SK-N-SH (cell line): ENCODE results near the gene TMEM72. TPM values are rescaled to one million over a fixed set of nuclear protein-coding genes. Genes with fewer than 3 reads are reported as not detected.

Source experiments
- CTCF ChIA-PET: fragments of 300-600, 350-600 bp; formaldehyde crosslinking; extraction: SDS; loops from one replicate; lab custom pipeline; 2021; lab: Yijun Ruan, JAX
- POLR2A ChIA-PET: fragments of 350-600 bp; sonication (Branson Sonifier 250); formaldehyde crosslinking; extraction: SDS; loops from one replicate; lab custom pipeline; 2020; ENCODE audit warnings: antibody characterized with exemption, inconsistent platforms; lab: Yijun Ruan, JAX
- DNase-seq: peaks from one replicate; pipeline ENCODE4 v3.0.0; 2012
- H2AFZ ChIP-seq: fragments of 200-600 bp; sonication (generic); 2 replicates; pipeline ENCODE4 v1.8.1; 2016; ENCODE audit warnings: antibody characterized with exemption, mild to moderate bottlenecking, low read depth
- H3F3A ChIP-seq: fragments of 200-600 bp; sonication (generic); replicated peaks from 2 replicates; pipeline ENCODE3; 2016; ENCODE audit warnings: antibody characterized with exemption, mild to moderate bottlenecking; ENCODE audit not compliant: insufficient read depth
- H3K27ac ChIP-seq, 2 experiments: fragments of 200-500 bp in 1 of 2; fragments of 200-600 bp in 1 of 2; sonication (Bioruptor generic) in 1 of 2; sonication (generic), shearing (Covaris generic) in 1 of 2; 2 replicates each; pipeline versions ENCODE4 v1.5.1 to v1.6.1; 2014 to 2016; ENCODE audit warnings: low read depth in 2 of 2, inconsistent platforms in 1 of 2, low read length in 1 of 2, mild to moderate bottlenecking in 1 of 2, mixed read lengths in 1 of 2
- H3K27me3 ChIP-seq: fragments of 200-600 bp; sonication (generic), shearing (Covaris generic); 2 replicates; pipeline ENCODE4 v1.6.1; 2016; ENCODE audit warnings: mixed run types; ENCODE audit not compliant: insufficient read depth
- H3K36me3 ChIP-seq, 2 experiments: fragments of 200-500 bp in 1 of 2; fragments of 200-600 bp in 1 of 2; sonication (Bioruptor generic) in 1 of 2; sonication (generic) in 1 of 2; replicated peaks in 1 of 2; 2 replicates each; pipeline versions ENCODE3 to v1.5.1; 2014 to 2016; ENCODE audit warnings: low read length in 1 of 2, mild to moderate bottlenecking in 1 of 2; ENCODE audit not compliant: insufficient read depth in 2 of 2, control insufficient read depth in 1 of 2
- H3K4me1 ChIP-seq, 2 experiments: fragments of 200-500 bp in 1 of 2; fragments of 200-600 bp in 1 of 2; sonication (Bioruptor generic) in 1 of 2; sonication (generic), shearing (Covaris generic) in 1 of 2; 2 replicates each; pipeline versions ENCODE4 v1.5.1 to v1.6.1; 2014 to 2016; ENCODE audit warnings: low read depth in 1 of 2, low read length in 1 of 2, mixed run types in 1 of 2; ENCODE audit not compliant: insufficient read depth in 2 of 2, control insufficient read depth in 1 of 2
- H3K4me2 ChIP-seq: fragments of 200-600 bp; sonication (generic), shearing (Covaris generic); 2 replicates; pipeline ENCODE4 v1.6.1; 2017; ENCODE audit warnings: mixed run types
- H3K4me3 ChIP-seq, 2 experiments: fragments of 200-500 bp in 1 of 2; fragments of 200-600 bp in 1 of 2; sonication (Bioruptor generic) in 1 of 2; sonication (generic), shearing (Covaris generic) in 1 of 2; 2 replicates each; pipeline versions ENCODE4 v1.5.1 to v1.8.1; 2014 to 2016; ENCODE audit warnings: low read depth in 2 of 2, inconsistent platforms in 1 of 2, low read length in 1 of 2, mild to moderate bottlenecking in 1 of 2, mixed read lengths in 1 of 2, moderate library complexity in 1 of 2
- H3K79me2 ChIP-seq: fragments of 200-600 bp; sonication (generic); 2 replicates; pipeline ENCODE4 v1.8.1; 2017; ENCODE audit warnings: mild to moderate bottlenecking; ENCODE audit not compliant: insufficient read depth
- H3K9ac ChIP-seq: fragments of 200-600 bp; sonication (generic); 2 replicates; pipeline ENCODE4 v1.6.1; 2017; ENCODE audit warnings: mixed run types
- H3K9me2 ChIP-seq: fragments of 200-600 bp; sonication (generic); 2 replicates; pipeline ENCODE4 v1.6.1; 2017; ENCODE audit warnings: mixed run types
- H3K9me3 ChIP-seq: fragments of 200-600 bp; sonication (generic); 2 replicates; pipeline ENCODE4 v1.6.1; 2017; ENCODE audit warnings: mixed run types, mild to moderate bottlenecking, moderate library complexity
- H4K20me1 ChIP-seq: fragments of 200-600 bp; sonication (generic); 2 replicates; pipeline ENCODE4 v1.6.1; 2017; ENCODE audit warnings: mild to moderate bottlenecking, mixed run types; ENCODE audit not compliant: insufficient read depth
- CHD2 ChIP-seq: fragments of 150-350 bp; IDR thresholded peaks from 2 replicates; pipeline ENCODE4 v1.6.1; 2018; ENCODE audit warnings: low read length; ENCODE audit not compliant: partially characterized antibody
- CTCF ChIP-seq: fragments of 200-600 bp; sonication (generic); IDR thresholded peaks from 2 replicates; pipeline ENCODE4 v1.6.1; 2017; ENCODE audit warnings: antibody characterized with exemption, mild to moderate bottlenecking, moderate library complexity
- FOSL2 ChIP-seq: IDR thresholded peaks from 2 replicates; pipeline ENCODE4 v1.4.0; 2012; ENCODE audit warnings: low read depth, mild to moderate bottlenecking, moderate library complexity, borderline replicate concordance
- FOXJ3 ChIP-seq: sonication (generic); formaldehyde crosslinking; IDR thresholded peaks from 2 replicates; pipeline ENCODE4 v1.5.1; 2020; ENCODE audit warnings: mild to moderate bottlenecking, missing genetic modification reagents
- GABPA ChIP-seq: IDR thresholded peaks from 2 replicates; pipeline ENCODE4 v1.4.0; 2012; ENCODE audit warnings: low read depth, mild to moderate bottlenecking
- IRF3 ChIP-seq: fragments of 150-350 bp; IDR thresholded peaks from 2 replicates; pipeline ENCODE4 v1.6.1; 2016; ENCODE audit warnings: mild to moderate bottlenecking, low read depth, low read length
- MAX ChIP-seq: IDR thresholded peaks from 2 replicates; pipeline ENCODE4 v1.4.0; 2012; ENCODE audit warnings: low read depth
- NFIC ChIP-seq: IDR thresholded peaks from 2 replicates; pipeline ENCODE4 v1.4.0; 2012; ENCODE audit warnings: borderline replicate concordance
- PBX3 ChIP-seq: IDR thresholded peaks from 2 replicates; pipeline ENCODE4; 2012
- REST ChIP-seq: IDR thresholded peaks from 2 replicates; pipeline ENCODE4 v1.6.1; 2012; ENCODE audit warnings: mild to moderate bottlenecking, low read depth, low read length, moderate library complexity
- RFX5 ChIP-seq: IDR thresholded peaks from 2 replicates; pipeline ENCODE4 v1.6.1; 2012; ENCODE audit warnings: mild to moderate bottlenecking, improper control_type of control experiment, low read length
- TAF1 ChIP-seq: IDR thresholded peaks from 2 replicates; pipeline ENCODE4 v1.6.1; 2012; ENCODE audit warnings: low read depth, mild to moderate bottlenecking, low read length, moderate library complexity, borderline replicate concordance
- TCF12 ChIP-seq: IDR thresholded peaks from 2 replicates; pipeline ENCODE4 v1.4.0; 2012
- USF1 ChIP-seq: IDR thresholded peaks from 2 replicates; pipeline ENCODE4 v1.4.0; 2012; ENCODE audit warnings: low read depth, borderline replicate concordance
- WGBS: methylation state at CpG from one replicate; pipeline ENCODE4 v1.1.6; 2017; ENCODE audit warnings: low lambda C conversion rate; 5-methylcytosine and 5-hydroxymethylcytosine counted together
- polyA plus RNA-seq, 3 experiments: library from polyadenylated mRNA; depleted of rRNA; stranded (reverse); fragments of >200 nt; gene quantifications; 2 replicates each; pipeline ENCODE4 v1.2.3, GENCODE V29; 2012
- TF ChIP-seq, protein P1 (sequence below): IDR thresholded peaks from 2 replicates; pipeline ENCODE4 v1.4.0; 2012; ENCODE audit warnings: low read depth, borderline replicate concordance

The TMEM72 gene
- polyA plus RNA-seq, 1 of the 3 experiments (the other 2 are of a cell fraction), result not detected

DNA sequence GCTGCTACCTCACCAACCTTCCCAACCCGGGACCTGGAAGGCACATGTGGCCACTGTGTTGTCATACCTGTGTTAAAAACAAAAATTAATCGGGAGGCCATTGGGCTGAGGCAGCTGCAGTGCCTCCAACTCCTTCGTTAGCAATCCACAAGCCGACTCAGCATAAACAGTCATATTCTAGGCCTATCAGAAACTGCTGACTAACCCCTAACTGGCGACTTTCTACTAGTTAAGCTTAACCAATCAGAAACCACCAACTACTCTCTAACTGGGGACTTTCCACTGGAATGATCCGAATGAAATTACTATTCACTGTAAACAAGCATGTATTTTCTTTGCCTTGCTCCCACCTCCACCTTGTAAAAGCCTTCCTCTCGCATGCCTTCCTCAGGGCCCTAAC lies 14.1 kb upstream of the TMEM72 start:
- Histone ChIP-seq H3F3A (no peaks in the 10 kb centered on the region), H3K9ac (no peak overlapping the region), H3K79me2 (no peaks in the 10 kb centered on the region), H3K27ac (no peak overlapping the region), H3K27me3 (peaks cover 28% of the 10 kb centered on the region; the same call in 1 of the 2 replicates), H3K4me1 (no peaks in the 10 kb centered on the region), H3K9me3 (no peaks in the 10 kb centered on the region), H3K4me2 (no peak overlapping the region), H3K4me3 (no peak overlapping the region), H2AFZ (no peak overlapping the region), H3K9me2 (no peaks in the 10 kb centered on the region), H3K36me3 (no peaks in the 10 kb centered on the region), H4K20me1 (no peaks in the 10 kb centered on the region)
- TF ChIP-seq MAX, result no peak
- TF ChIP-seq USF1, result no peak
- TF ChIP-seq, protein P1, sequence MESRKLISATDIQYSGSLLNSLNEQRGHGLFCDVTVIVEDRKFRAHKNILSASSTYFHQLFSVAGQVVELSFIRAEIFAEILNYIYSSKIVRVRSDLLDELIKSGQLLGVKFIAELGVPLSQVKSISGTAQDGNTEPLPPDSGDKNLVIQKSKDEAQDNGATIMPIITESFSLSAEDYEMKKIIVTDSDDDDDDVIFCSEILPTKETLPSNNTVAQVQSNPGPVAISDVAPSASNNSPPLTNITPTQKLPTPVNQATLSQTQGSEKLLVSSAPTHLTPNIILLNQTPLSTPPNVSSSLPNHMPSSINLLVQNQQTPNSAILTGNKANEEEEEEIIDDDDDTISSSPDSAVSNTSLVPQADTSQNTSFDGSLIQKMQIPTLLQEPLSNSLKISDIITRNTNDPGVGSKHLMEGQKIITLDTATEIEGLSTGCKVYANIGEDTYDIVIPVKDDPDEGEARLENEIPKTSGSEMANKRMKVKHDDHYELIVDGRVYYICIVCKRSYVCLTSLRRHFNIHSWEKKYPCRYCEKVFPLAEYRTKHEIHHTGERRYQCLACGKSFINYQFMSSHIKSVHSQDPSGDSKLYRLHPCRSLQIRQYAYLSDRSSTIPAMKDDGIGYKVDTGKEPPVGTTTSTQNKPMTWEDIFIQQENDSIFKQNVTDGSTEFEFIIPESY, result no peak
- TF ChIP-seq TAF1, result no peak
- TF ChIP-seq RFX5, result no peak
- TF ChIP-seq TCF12, result no peak
- no peak for TF ChIP-seq NFIC
- TF ChIP-seq IRF3, result no peak
- no peak for TF ChIP-seq PBX3
- no peak for TF ChIP-seq CTCF
- no peak for TF ChIP-seq REST
- no peak for TF ChIP-seq CHD2
- TF ChIP-seq GABPA, result no peak
- TF ChIP-seq FOSL2, result no peak
- no peak for TF ChIP-seq FOXJ3 (CRISPR knock-in tag)
- DNase-seq, result no peak
- 17% methylated on average over 7 of the region's 7 CpGs for WGBS
- CTCF ChIA-PET, result no interaction called here
- POLR2A ChIA-PET, result no interaction called here
